Measurements from ENCODE around the gene NFASC. TPM values are rescaled to one million over a fixed set of nuclear protein-coding genes. Genes with fewer than 3 reads are reported as not detected.

Gene NFASC
- total and polyA plus RNA-seq, 8 donors = 3.3 to 12.7 (median 6.7) TPM

GRCh38 chr1:204920967-204921366, 50.3 kb downstream of the NFASC start:
- no peak for FAIRE-seq
- H3K27me3 ChIP-seq = no peaks in the 10 kb centered on the region
- TF ChIP-seq CTCF (IDR thresholded peaks at IDR 0.05) = no peak
- H3K27ac ChIP-seq = no peak overlapping the region
- WGBS, 2 donors = 80 to 82% methylated on average over 7 of the region's 7 CpGs
- H3K36me3 ChIP-seq = no peaks in the 10 kb centered on the region
- no peaks in the 10 kb centered on the region for H3K9me3 ChIP-seq
- no peak for DNase-seq
- peaks cover 0 to 8% (median 0%) of the 10 kb centered on the region in 3 donors for H3K4me1 ChIP-seq
- ATAC-seq = peak in 1 of 4 donors; percentile 29
- intact Hi-C loops (cut with DNase I) = no loop called here
- no peak overlapping the region for H3K4me3 ChIP-seq

- 66 to 71% methylated on average over 15 of the region's 15 CpGs for WGBS, 2 donors
- FAIRE-seq (no peak), DNase-seq (no peak), ATAC-seq (no peak)
- H3K27me3 ChIP-seq = no peaks in the 10 kb centered on the region
- no peak overlapping the region for H3K27ac ChIP-seq
- H3K36me3 ChIP-seq = no peaks in the 10 kb centered on the region
- peaks cover 0 to 8% (median 0%) of the 10 kb centered on the region in 3 donors for H3K4me1 ChIP-seq
- no peaks in the 10 kb centered on the region for H3K9me3 ChIP-seq
- no peak overlapping the region for H3K4me3 ChIP-seq
- intact Hi-C loops (cut with DNase I) = no loop called here
- no peak for TF ChIP-seq CTCF (IDR thresholded peaks at IDR 0.05)
Observed at GRCh38 chr1:204921855-204922516, 51.3 kb downstream of the NFASC start.

GRCh38 chr1:204923201-204923600, 52.5 kb downstream of the NFASC start:
- Histone ChIP-seq H3K9me3 (no peaks in the 10 kb centered on the region), H3K4me3 (no peak overlapping the region), H3K27ac (no peak overlapping the region), H3K4me1 (peaks cover 0 to 6% (median 0%) of the 10 kb centered on the region in 3 donors), H3K36me3 (no peaks in the 10 kb centered on the region), H3K27me3 (no peaks in the 10 kb centered on the region)
- TF ChIP-seq CTCF (IDR thresholded peaks at IDR 0.05) = no peak
- intact Hi-C loops (cut with DNase I) = no loop called here
- no peak for DNase-seq
- ATAC-seq = no peak
- WGBS, 2 donors = 79 to 80% methylated on average over 10 of the region's 10 CpGs
- no peak for FAIRE-seq

- ATAC-seq (no peak), DNase-seq (no peak), FAIRE-seq (no peak)
- H3K4me3 ChIP-seq = no peak overlapping the region
- H3K27me3 ChIP-seq = no peaks in the 10 kb centered on the region
- H3K9me3 ChIP-seq = no peaks in the 10 kb centered on the region
- no peak for TF ChIP-seq CTCF (IDR thresholded peaks at IDR 0.05)
- H3K36me3 ChIP-seq = no peaks in the 10 kb centered on the region
- intact Hi-C loops (cut with DNase I) = no loop called here
- H3K27ac ChIP-seq = no peak overlapping the region
- WGBS, 2 donors = 69 to 71% methylated on average over 4 of the region's 4 CpGs
- H3K4me1 ChIP-seq = peaks cover 0 to 4% (median 0%) of the 10 kb centered on the region in 3 donors
Observed at GRCh38 chr1:204923626-204924012, 53.0 kb downstream of the NFASC start.

- H3K36me3 ChIP-seq = no peaks in the 10 kb centered on the region
- H3K4me3 ChIP-seq = no peak overlapping the region
- no peaks in the 10 kb centered on the region for H3K4me1 ChIP-seq
- ATAC-seq (peak in 2 of 4 donors; percentile 44 to 60), DNase-seq (no peak), FAIRE-seq (no peak)
- intact Hi-C loops (cut with DNase I) = no loop called here
- TF ChIP-seq CTCF (IDR thresholded peaks at IDR 0.05) = no peak
- no peaks in the 10 kb centered on the region for H3K27me3 ChIP-seq
- no peaks in the 10 kb centered on the region for H3K9me3 ChIP-seq
- no peak overlapping the region for H3K27ac ChIP-seq
- WGBS, 2 donors = 64 to 68% methylated on average over 5 of the region's 5 CpGs
Observed at GRCh38 chr1:204924013-204924759, 53.5 kb downstream of the NFASC start.

All from pancreas (tissue), 10 donors.